ENCODE results near the gene GTF2A1. TPM values are rescaled to one million over a fixed set of nuclear protein-coding genes. Genes with fewer than 3 reads are reported as not detected.
A peak's percentile ranks its signal among the peaks of the same experiment; 100 is the strongest.

GTF2A1 gene
- total RNA-seq, 1 experiment from 2014 or later, result 34.4 TPM

DNA sequence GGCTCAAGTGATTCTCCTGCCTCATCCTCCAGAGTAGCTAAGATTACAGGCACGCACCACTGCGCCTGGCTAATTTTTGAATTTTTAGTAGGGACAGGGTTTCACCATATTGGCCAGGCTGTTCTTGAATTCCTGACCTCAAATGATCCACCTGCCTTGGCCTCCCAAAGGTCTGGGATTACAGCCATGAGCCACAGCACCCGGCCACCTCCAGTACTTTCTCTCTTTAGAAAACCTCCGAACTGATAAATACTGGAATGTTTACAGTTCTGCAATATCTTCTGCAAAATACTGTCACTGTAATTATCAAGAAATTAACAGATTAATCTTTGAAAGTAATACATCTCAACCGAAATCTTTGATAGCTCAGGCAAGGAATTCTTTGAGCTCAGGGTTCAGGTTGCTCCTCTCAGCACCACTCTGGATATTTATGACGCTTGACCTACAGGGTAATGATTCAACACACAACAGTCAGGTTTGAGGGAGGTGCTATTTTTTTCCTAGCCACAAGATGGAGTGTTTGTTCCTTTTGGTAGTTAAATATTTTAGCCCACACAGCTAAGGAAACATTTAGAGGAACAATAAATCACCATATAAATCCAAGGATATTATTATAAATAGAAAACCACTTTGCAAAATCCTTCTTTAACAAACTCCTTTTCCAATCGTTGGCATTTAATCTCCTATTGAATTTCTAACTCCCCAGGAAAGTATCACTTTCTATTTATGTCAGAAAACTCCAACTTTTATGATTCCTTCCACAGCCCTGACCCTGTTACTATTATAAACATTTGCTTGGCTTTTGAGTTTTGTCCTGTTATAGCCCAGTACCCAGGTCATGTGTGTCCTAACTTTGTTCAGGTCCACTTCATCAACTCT is 48.6 kb upstream of the GTF2A1 start:
- Histone ChIP-seq H3K4me3 (ENCODE audit: low read depth in 2 of 2, low read length in 2 of 2) (no peak overlapping the region), H3K27me3 (ENCODE audit: control insufficient read depth, insufficient read depth, low read length) (peaks cover 4% of the 10 kb centered on the region), H3K4me1 (ENCODE audit: control insufficient read depth, insufficient read depth, low read length) (no peaks in the 10 kb centered on the region), H3K36me3 (ENCODE audit: control insufficient read depth, insufficient read depth, low read length) (no peaks in the 10 kb centered on the region), H3K9me3 (ENCODE audit: control insufficient read depth, insufficient read depth, low read depth, low read length) (no peaks in the 10 kb centered on the region), H3K27ac (ENCODE audit: low read length) (no peak overlapping the region)
- POLR2A ChIA-PET, result no interaction called here
- in situ Hi-C loops (cut with HindIII; ENCODE audit: low pct_unique_long_range_greater_than_20kb, low sequenced_read_pairs) (no loop called here), intact Hi-C loops (cut with micrococcal nuclease; ENCODE audit: unreplicated experiment) (loop anchor here (2.0 kb wide), 1 partner anchor 183 kb away; no protein-coding TSS in a partner anchor)
- no TSS peak for BruUV-seq (replicated peaks)
- no peak for TF ChIP-seq POLR2AphosphoS5 (IDR thresholded peaks at IDR 0.05; ENCODE audit: low read depth, low read length)
- TF ChIP-seq REST (IDR thresholded peaks at IDR 0.05; ENCODE audit: insufficient read depth in 1 of 2, low read depth in 2 of 2, low read length in 1 of 2), result no peak
- peak; percentile 70 for TF ChIP-seq CTCF (IDR thresholded peaks at IDR 0.05)
- TF ChIP-seq SIN3A (IDR thresholded peaks at IDR 0.05; ENCODE audit: borderline replicate concordance, insufficient read depth, low read depth, low read length), result no peak
- DNase-seq (ENCODE audit: low read depth, low spot score) (peak; percentile 35), ATAC-seq (peak; percentile 69; the same call in 1 of the 2 replicates)
- CTCF ChIA-PET, result interaction anchor here (0.9 to 1.5 kb wide), 2 partner anchors 181 to 184 kb away, joined by 4 to 7 read pairs; no protein-coding TSS in a partner anchor

DNA sequence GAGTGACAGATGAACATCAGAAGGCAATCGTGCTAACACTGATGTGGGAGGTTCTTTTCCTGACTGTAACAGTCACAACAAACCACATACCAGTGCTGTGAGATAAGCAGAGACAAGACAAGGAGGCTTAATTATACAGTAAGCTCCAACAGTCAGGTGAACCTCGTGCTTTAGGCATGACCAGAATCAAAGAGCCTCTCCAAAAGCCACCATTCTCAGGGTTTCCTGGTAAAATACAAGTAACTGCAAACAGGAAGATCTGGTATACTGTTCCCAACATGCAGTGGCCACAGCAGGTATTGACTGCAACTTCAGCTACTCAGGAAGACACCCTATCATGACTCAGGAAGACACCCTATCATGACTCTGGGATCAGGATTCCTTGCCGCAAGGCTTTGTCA is 47.3 kb upstream of the GTF2A1 start:
- in situ Hi-C loops (cut with HindIII; ENCODE audit: low pct_unique_long_range_greater_than_20kb, low sequenced_read_pairs), result no loop called here
- Histone ChIP-seq H3K9me3 (ENCODE audit: control insufficient read depth, insufficient read depth, low read depth, low read length) (no peaks in the 10 kb centered on the region), H3K4me3 (ENCODE audit: low read depth in 2 of 2, low read length in 2 of 2) (no peak overlapping the region), H3K4me1 (ENCODE audit: control insufficient read depth, insufficient read depth, low read length) (no peaks in the 10 kb centered on the region), H3K27me3 (ENCODE audit: control insufficient read depth, insufficient read depth, low read length) (peaks cover 4% of the 10 kb centered on the region), H3K36me3 (ENCODE audit: control insufficient read depth, insufficient read depth, low read length) (no peaks in the 10 kb centered on the region), H3K27ac (ENCODE audit: low read length) (no peak overlapping the region)
- BruUV-seq (replicated peaks), result no TSS peak
- ChIA-PET POLR2A (no interaction called here), CTCF (no interaction called here)
- intact Hi-C loops (cut with micrococcal nuclease; ENCODE audit: unreplicated experiment), result loop anchor here (2.0 kb wide), 1 partner anchor 185 kb away; no protein-coding TSS in a partner anchor
- TF ChIP-seq TCF7L2 (IDR thresholded peaks at IDR 0.05; ENCODE audit: low read depth, low read length) (no peak), CTCF (IDR thresholded peaks at IDR 0.05) (no peak), REST (IDR thresholded peaks at IDR 0.05; ENCODE audit: insufficient read depth in 1 of 2, low read depth in 2 of 2, low read length in 1 of 2) (no peak), SIN3A (IDR thresholded peaks at IDR 0.05; ENCODE audit: borderline replicate concordance, insufficient read depth, low read depth, low read length) (no peak), POLR2AphosphoS5 (IDR thresholded peaks at IDR 0.05; ENCODE audit: low read depth, low read length) (no peak)
- DNase-seq (ENCODE audit: low read depth, low spot score), result no peak
- ATAC-seq, result no peak

Data from Panc1 (cell line).